Kidney (tissue), 14 donors: ENCODE measurements around the gene ATP13A1. TPM values are rescaled to one million over a fixed set of nuclear protein-coding genes. Genes with fewer than 3 reads are reported as not detected.

Experiments used
- DNase-seq, 5 donors: peaks; one replicate each; pipeline ENCODE4 v3.0.0-alpha.2; 2013 to 2020
- FAIRE-seq: peaks from 2 replicates; lab custom pipeline; 2012; peaks lifted over from hg19 to GRCh38; lab: Jason Lieb, UNC
- H3K27ac ChIP-seq, 2 donors: one replicate each; pipeline ENCODE4 v1.7.0; 2013; ENCODE audit warnings: low read depth in 2 of 2, low read length in 2 of 2, inconsistent platforms in 1 of 2
- H3K27me3 ChIP-seq: one replicate; pipeline ENCODE4 v1.7.1; 2013; ENCODE audit warnings: low read length, inconsistent platforms; ENCODE audit not compliant: control insufficient read depth, insufficient read depth
- H3K36me3 ChIP-seq, 3 donors: one replicate each; pipeline versions ENCODE4 v1.7.0 to v1.7.1; 2013; ENCODE audit warnings: low read length in 3 of 3, control low read depth in 1 of 3, inconsistent platforms in 1 of 3; ENCODE audit not compliant: insufficient read depth in 3 of 3, control insufficient read depth in 2 of 3
- H3K4me1 ChIP-seq, 3 donors: one replicate each; pipeline versions ENCODE4 v1.7.0 to v1.7.1; 2013; ENCODE audit warnings: low read length in 3 of 3, inconsistent platforms in 1 of 3, low read depth in 1 of 3; ENCODE audit not compliant: control insufficient read depth in 2 of 3, insufficient read depth in 2 of 3
- H3K4me3 ChIP-seq, 3 donors: one replicate each; pipeline versions ENCODE4 v1.7.0 to v1.8.1; 2013; ENCODE audit warnings: low read length in 3 of 3, control low read depth in 1 of 3, inconsistent platforms in 1 of 3
- H3K9ac ChIP-seq, 3 donors: one replicate each; pipeline versions ENCODE4 v1.7.0 to v1.7.1; 2013; ENCODE audit warnings: low read length in 3 of 3, control low read depth in 1 of 3, inconsistent platforms in 1 of 3
- H3K9me3 ChIP-seq, 3 donors: one replicate each; pipeline versions ENCODE4 v1.7.0 to v1.7.1; 2013; ENCODE audit warnings: low read length in 3 of 3, control low read depth in 1 of 3, inconsistent platforms in 1 of 3; ENCODE audit not compliant: control insufficient read depth in 2 of 3, insufficient read depth in 1 of 3
- CTCF ChIP-seq: IDR thresholded peaks from 3 replicates; pipeline ENCODE4 v1.5.1; 2012; ENCODE audit warnings: mild to moderate bottlenecking, moderate library complexity, borderline replicate concordance; ENCODE audit not compliant: insufficient read depth; ENCODE audit errors: extremely low read depth
- intact Hi-C: fragments of 100-400 bp; cut with DNase I; formaldehyde crosslinking; loops from one replicate; pipeline ENCODE4 v1.11.1; 2022
- polyA plus RNA-seq: library from polyadenylated mRNA; stranded (reverse); fragments of 350-450 nt; fragmentation: Illumina TruSeq; extraction: RNeasy Lipid Tissue Mini Kit (QIAGEN cat#74804); gene quantifications from one replicate; pipeline ENCODE4 v1.2.3, GENCODE V29; 2014; ENCODE audit warnings: low read depth, low replicate concordance; ENCODE audit not compliant: insufficient read depth
- total RNA-seq: library from RNA; stranded (reverse); fragmentation: NEBNext Ultra II Directional; extraction: Animal tissue kit (Norgen Biotek cat#: 25700); gene quantifications from one replicate; pipeline ENCODE4 v1.2.1, GENCODE V29; 2021
- donor health status: control.
- donor health status: control.
- donor health status: control.
- donor health status: control.
- donor health status: control.
- donor health status: DM: yes; HTN: yes; CAD: no.
- donor health status: Normal renal cell carcinoma (clear cell type).

The ATP13A1 gene
- total and polyA plus RNA-seq, 2 donors from 2014 or later, result 30.1 to 78.1 TPM

GRCh38 chr19:19652482-19653295 lies 10.8 kb downstream of the ATP13A1 start:
- Histone ChIP-seq H3K9ac (no peak overlapping the region), H3K4me3 (no peak overlapping the region), H3K27me3 (no peaks in the 10 kb centered on the region), H3K4me1 (no peaks in the 10 kb centered on the region), H3K36me3 (peaks cover 0 to 74% (median 43%) of the 10 kb centered on the region in 3 donors), H3K9me3 (no peaks in the 10 kb centered on the region), H3K27ac (no peak overlapping the region)
- intact Hi-C loops, result no loop called here
- TF ChIP-seq CTCF, result no peak
- FAIRE-seq, result no peak
- no peak for DNase-seq

DNA sequence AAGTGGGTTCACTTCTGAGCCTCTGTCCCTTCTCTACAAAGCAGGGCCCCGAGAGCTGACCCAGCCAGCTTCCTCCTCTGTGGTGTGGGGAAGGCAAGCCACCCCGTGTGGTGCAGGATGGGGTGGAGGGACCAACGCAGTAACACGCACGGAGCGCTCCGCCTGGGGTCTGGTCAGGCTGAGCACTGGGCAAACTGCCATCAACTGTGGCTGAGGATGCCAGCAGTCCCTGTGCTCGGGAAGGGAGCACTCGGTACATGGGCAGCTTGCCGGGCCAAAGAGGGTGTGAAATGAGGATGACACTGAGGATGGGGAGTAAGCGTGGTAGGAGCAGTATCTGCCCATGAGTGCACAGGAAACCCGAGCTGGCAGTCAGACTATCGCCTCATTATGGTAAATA lies 12.4 kb downstream of the ATP13A1 start:
- no peak overlapping the region for H3K9ac ChIP-seq
- no peaks in the 10 kb centered on the region for H3K4me1 ChIP-seq
- peaks cover 0 to 70% (median 39%) of the 10 kb centered on the region in 3 donors for H3K36me3 ChIP-seq
- no peak for TF ChIP-seq CTCF
- DNase-seq (no peak), FAIRE-seq (no peak)
- H3K27ac ChIP-seq, result no peak overlapping the region
- intact Hi-C loops, result no loop called here
- H3K9me3 ChIP-seq, result no peaks in the 10 kb centered on the region
- no peak overlapping the region for H3K4me3 ChIP-seq
- H3K27me3 ChIP-seq, result no peaks in the 10 kb centered on the region

GRCh38 chr19:19650331-19650730 lies 13.1 kb downstream of the ATP13A1 start:
- H3K4me3 ChIP-seq, result no peak overlapping the region
- H3K9ac ChIP-seq, result no peak overlapping the region
- no peaks in the 10 kb centered on the region for H3K9me3 ChIP-seq
- FAIRE-seq (no peak), DNase-seq (no peak)
- H3K36me3 ChIP-seq, result peaks cover 0 to 63% (median 33%) of the 10 kb centered on the region in 3 donors
- no peaks in the 10 kb centered on the region for H3K27me3 ChIP-seq
- H3K27ac ChIP-seq, result no peak overlapping the region
- H3K4me1 ChIP-seq, result no peaks in the 10 kb centered on the region
- TF ChIP-seq CTCF, result no peak
- intact Hi-C loops, result no loop called here
